ENCODE data around the gene RIOK2. TPM values are rescaled to one million over a fixed set of nuclear protein-coding genes. Genes with fewer than 3 reads are reported as not detected.
"Not testable (repeated sequence)": the region's sequence is repeated elsewhere in the genome, so short reads cannot be mapped to it uniquely, and the experiment has no call there.

The RIOK2 gene
- total RNA-seq, 1 donor from 2014 or later = 15.1 TPM

- DNase-seq (ENCODE audit: low read depth in 2 of 2) = no peak
These were observed 15.6 kb downstream of the RIOK2 start for GRCh38 chr5:97167435-97167834.

- no peak for DNase-seq (ENCODE audit: low read depth in 2 of 2)
These were observed 17.3 kb downstream of the RIOK2 start for GRCh38 chr5:97165726-97166125.

GRCh38 chr5:97164846-97165245 is 18.2 kb downstream of the RIOK2 start:
- no peak for DNase-seq (ENCODE audit: low read depth in 2 of 2)

- no peak for DNase-seq (ENCODE audit: low read depth in 2 of 2)
These were observed 19.2 kb downstream of the RIOK2 start for GRCh38 chr5:97163790-97164285.

- DNase-seq (ENCODE audit: low read depth in 2 of 2) = peak; percentile 21 to 41
These were observed 19.7 kb downstream of the RIOK2 start for GRCh38 chr5:97163360-97163764.

GRCh38 chr5:97162045-97162444 is 21.0 kb downstream of the RIOK2 start:
- DNase-seq (ENCODE audit: low read depth in 2 of 2) = peak; percentile 85 to 91

- DNase-seq (ENCODE audit: low read depth in 2 of 2) = no peak
These were observed 25.4 kb downstream of the RIOK2 start for GRCh38 chr5:97157689-97158088.

- no peak for DNase-seq (ENCODE audit: low read depth in 2 of 2)
These were observed 31.7 kb downstream of the RIOK2 start for GRCh38 chr5:97151370-97151769.

- DNase-seq (ENCODE audit: low read depth in 2 of 2) = no peak
These were observed 32.6 kb downstream of the RIOK2 start for GRCh38 chr5:97150401-97150800.

- no peak for DNase-seq (ENCODE audit: low read depth in 2 of 2)
These were observed 33.3 kb downstream of the RIOK2 start for GRCh38 chr5:97149709-97150108.

GRCh38 chr5:97148288-97148687 is 34.8 kb downstream of the RIOK2 start:
- DNase-seq (ENCODE audit: low read depth in 2 of 2) = no peak

GRCh38 chr5:97143704-97144103 is 39.3 kb downstream of the RIOK2 start:
- no peak for DNase-seq (ENCODE audit: low read depth in 2 of 2)

- peak; percentile 60 to 67 for DNase-seq (ENCODE audit: low read depth in 2 of 2)
These were observed 40.4 kb downstream of the RIOK2 start, which contains the start of gene LIX1 for GRCh38 chr5:97142521-97143254. Gene LIX1 (minus strand): TSS chr5:97142611. CDS start chr5:97142576, 35 bp downstream.

GRCh38 chr5:97141539-97141938 is 41.5 kb downstream of the RIOK2 start:
- no peak for DNase-seq (ENCODE audit: low read depth in 2 of 2)

GRCh38 chr5:97141031-97141430 is 42.0 kb downstream of the RIOK2 start:
- DNase-seq (ENCODE audit: low read depth in 2 of 2) = no peak

- DNase-seq (ENCODE audit: low read depth in 2 of 2) = not testable (repeated sequence)
These were observed 42.8 kb downstream of the RIOK2 start for GRCh38 chr5:97140250-97140649.

- no peak for DNase-seq (ENCODE audit: low read depth in 2 of 2)
These were observed 46.6 kb downstream of the RIOK2 start for GRCh38 chr5:97136475-97136874.

- no peak for DNase-seq (ENCODE audit: low read depth in 2 of 2)
These were observed 47.2 kb downstream of the RIOK2 start for GRCh38 chr5:97135868-97136267.

GRCh38 chr5:97134634-97135033 is 48.4 kb downstream of the RIOK2 start:
- no peak for DNase-seq (ENCODE audit: low read depth in 2 of 2)

- DNase-seq (ENCODE audit: low read depth in 2 of 2) = no peak
These were observed 49.9 kb downstream of the RIOK2 start for GRCh38 chr5:97133101-97133500.

GRCh38 chr5:97131921-97132320 is 51.1 kb downstream of the RIOK2 start:
- no peak for DNase-seq (ENCODE audit: low read depth in 2 of 2)

- peak in 1 of 2 donors; percentile 6 for DNase-seq (ENCODE audit: low read depth in 2 of 2)
These were observed 51.8 kb downstream of the RIOK2 start for GRCh38 chr5:97131139-97131710.

- DNase-seq (ENCODE audit: low read depth in 2 of 2) = peak; percentile 33 to 71
These were observed 55.3 kb downstream of the RIOK2 start for GRCh38 chr5:97127727-97128126.
